ENCODE data around the gene SMTNL2. TPM values are rescaled to one million over a fixed set of nuclear protein-coding genes. Genes with fewer than 3 reads are reported as not detected.

SMTNL2 gene
- total RNA-seq, 1 experiment from 2014 or later, result 2.7 TPM

Other genes starting within 250 kb of the SMTNL2 start
- 177 to 201 TPM (median 198 TPM) in 3 replicates for gene UBE2G1, start 217.9 kb upstream of the SMTNL2 start, total RNA-seq (2021)
- not detected in 3 replicates for gene SPNS3, start 150.6 kb upstream of the SMTNL2 start, total RNA-seq (2021)
- gene SPNS2, start 85.6 kb upstream of the SMTNL2 start, total RNA-seq (2021), result 0.87 to 1.4 TPM (median 1.3 TPM) in 3 replicates
- 108 to 163 TPM (median 118 TPM) in 3 replicates for gene MYBBP1A, start 29.1 kb upstream of the SMTNL2 start, total RNA-seq (2021)
- gene GGT6, start 24.0 kb upstream of the SMTNL2 start, total RNA-seq (2021), result 0.07 to 0.37 TPM (median 0.18 TPM) in 3 replicates
- 0.32 to 0.82 TPM (median 0.50 TPM) in 3 replicates for gene ALOX15, start 57.1 kb downstream of the SMTNL2 start, total RNA-seq (2021)
- gene PELP1, start 119.6 kb downstream of the SMTNL2 start, total RNA-seq (2021), result 177 to 218 TPM (median 178 TPM) in 3 replicates
- gene ARRB2, start 126.1 kb downstream of the SMTNL2 start, total RNA-seq (2021), result 79.7 to 87.8 TPM (median 81.0 TPM) in 3 replicates
- gene MED11, start 146.9 kb downstream of the SMTNL2 start, total RNA-seq (2021), result 18.6 to 21.3 TPM (median 21.2 TPM) in 3 replicates
- 0.39 to 0.71 TPM (median 0.63 TPM) in 3 replicates for gene ZMYND15, start 155.3 kb downstream of the SMTNL2 start, total RNA-seq (2021)
- gene CXCL16, start 155.4 kb downstream of the SMTNL2 start, total RNA-seq (2021), result 3.2 to 3.8 TPM (median 3.5 TPM) in 3 replicates
- gene TM4SF5, start 187.4 kb downstream of the SMTNL2 start, total RNA-seq (2021), result not detected in 3 replicates
- 1.2 to 2.1 TPM (median 1.7 TPM) in 3 replicates for gene VMO1, start 201.8 kb downstream of the SMTNL2 start, total RNA-seq (2021)
- gene GLTPD2, start 204.4 kb downstream of the SMTNL2 start, total RNA-seq (2021), result 0.41 to 0.44 TPM in 2 of 3 replicates, not detected in the other
- 294 to 305 TPM (median 296 TPM) in 3 replicates for gene PSMB6, start 211.6 kb downstream of the SMTNL2 start, total RNA-seq (2021)
- 51.3 to 64.9 TPM (median 52.1 TPM) in 3 replicates for gene PLD2, start 222.6 kb downstream of the SMTNL2 start, total RNA-seq (2021)
- 92.1 to 105 TPM (median 96.2 TPM) in 3 replicates for gene MINK1, start 248.8 kb downstream of the SMTNL2 start, total RNA-seq (2021)

All from WTC11 (cell line).